HG03045 (cell line): ENCODE data around the gene GAS2.
A peak's percentile ranks its signal among the peaks of the same experiment; 100 is the strongest.
"Not testable (repeated sequence)": the region's sequence is repeated elsewhere in the genome, so short reads cannot be mapped to it uniquely, and the experiment has no call there.

Experiments
- ATAC-seq: cut with Tn5 transposase; IDR thresholded peaks from one replicate; pipeline ENCODE4 v1.9.1; 2021; ENCODE audit warnings: mild to moderate bottlenecking, moderate library complexity; ENCODE audit not compliant: unreplicated experiment

The GAS2 gene

GRCh38 chr11:22666325-22666687 lies at the start of gene GAS2:
GAS2 (plus strand) TSS chr11:22666611; CDS start chr11:22674870, 8,259 bp downstream.
- peak; percentile 18 for ATAC-seq

DNA sequence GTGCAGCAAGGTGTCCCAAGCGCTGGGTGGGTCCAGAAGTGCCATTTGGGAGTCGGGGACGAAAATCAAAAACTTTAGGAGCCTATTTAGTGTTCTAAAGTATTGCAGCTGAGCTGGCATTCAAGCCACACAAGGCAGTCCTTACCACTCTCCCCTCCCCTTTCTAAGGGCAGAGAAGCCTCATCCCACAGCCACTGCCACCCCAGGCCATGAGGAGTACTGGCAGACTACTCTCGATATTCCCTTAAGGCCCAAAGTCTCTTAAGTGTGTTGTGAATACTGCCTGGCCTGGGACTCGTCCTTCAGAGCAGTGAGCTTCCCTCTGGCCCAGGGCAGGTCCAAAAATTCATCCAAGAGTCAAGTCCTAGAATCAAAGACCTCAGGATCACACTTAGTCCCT lies 48.5 kb upstream of the GAS2 start:
- no peak for ATAC-seq

DNA sequence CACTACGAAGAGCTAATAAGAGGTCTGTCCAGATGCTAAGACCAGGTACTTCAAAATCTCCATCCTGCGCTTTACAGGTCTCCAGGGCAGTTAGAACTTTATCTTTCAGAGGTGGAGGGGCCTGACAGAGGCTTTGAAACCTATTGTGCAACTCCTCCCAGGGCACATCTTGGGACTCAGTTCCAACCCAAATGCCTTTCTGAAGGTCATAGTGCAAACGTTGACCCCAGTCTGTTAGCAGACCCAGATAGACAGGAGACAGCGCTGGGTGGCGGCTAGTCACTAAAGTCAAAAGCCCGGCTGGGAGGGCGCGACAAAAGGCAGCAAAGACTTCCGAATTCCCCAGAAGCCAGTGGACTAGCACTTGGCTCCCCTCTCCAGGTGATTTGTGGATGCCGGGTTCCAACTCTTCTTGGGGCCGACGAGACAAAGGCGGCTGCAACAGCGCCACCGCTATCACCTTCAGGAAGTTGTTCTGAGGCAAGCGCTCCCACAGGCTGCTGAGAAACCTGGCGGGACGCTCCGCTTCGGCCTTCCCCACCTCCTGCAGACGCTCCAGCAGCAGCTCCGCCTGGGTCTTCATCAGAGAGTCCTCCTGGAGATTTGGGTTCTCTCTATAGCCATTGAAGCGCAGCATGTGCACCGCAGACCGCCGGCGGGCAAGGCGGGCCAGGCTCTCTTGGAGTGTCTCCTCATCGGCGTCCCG lies 41.5 kb upstream of the GAS2 start:
- ATAC-seq: peak; percentile 58

DNA sequence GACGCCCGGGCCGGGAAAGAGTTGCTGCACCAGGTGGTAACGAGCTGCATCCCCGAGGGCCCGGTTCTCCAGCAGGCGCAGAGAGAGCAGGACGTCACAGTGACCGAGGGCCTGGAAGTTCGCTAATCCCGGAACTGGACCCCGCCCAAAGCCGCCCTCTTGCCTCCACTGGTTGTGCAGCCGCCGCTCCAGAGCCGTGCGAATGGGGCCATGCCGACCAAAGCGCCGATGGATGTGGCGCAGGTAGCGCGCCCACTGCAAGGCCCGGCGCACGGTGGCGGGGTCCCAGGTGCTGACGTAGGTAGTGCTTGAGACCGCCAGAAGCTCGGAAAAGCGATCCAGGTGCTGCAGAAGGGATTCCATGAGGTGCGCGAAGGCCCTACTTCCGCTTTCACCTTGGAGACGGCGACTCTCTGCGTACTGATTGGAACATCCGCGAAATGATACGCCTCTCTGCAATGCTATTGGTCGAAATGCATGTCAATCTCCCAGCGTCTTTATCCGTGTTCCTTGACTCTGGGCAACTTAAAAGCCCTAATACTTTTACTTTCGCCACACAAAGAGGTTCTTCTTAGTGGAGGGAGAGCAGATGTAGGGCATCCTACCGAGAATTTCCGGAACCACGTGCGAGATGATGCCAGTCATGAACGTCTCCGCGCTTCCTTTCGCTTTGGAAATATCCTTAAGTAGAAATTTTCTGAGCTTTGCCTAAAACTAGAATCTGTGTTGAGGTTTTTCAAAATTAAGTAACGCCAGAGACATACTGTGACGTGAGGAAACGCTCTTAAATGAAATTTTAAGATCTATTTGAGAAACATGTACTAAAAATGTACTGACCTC lies 40.7 kb upstream of the GAS2 start, which contains the start of gene FANCF:
FANCF (minus strand) TSS at position 376 of the 840 bp plus-strand sequence; CDS start at position 363, 13 bp downstream.
- ATAC-seq: peak; percentile 98

DNA sequence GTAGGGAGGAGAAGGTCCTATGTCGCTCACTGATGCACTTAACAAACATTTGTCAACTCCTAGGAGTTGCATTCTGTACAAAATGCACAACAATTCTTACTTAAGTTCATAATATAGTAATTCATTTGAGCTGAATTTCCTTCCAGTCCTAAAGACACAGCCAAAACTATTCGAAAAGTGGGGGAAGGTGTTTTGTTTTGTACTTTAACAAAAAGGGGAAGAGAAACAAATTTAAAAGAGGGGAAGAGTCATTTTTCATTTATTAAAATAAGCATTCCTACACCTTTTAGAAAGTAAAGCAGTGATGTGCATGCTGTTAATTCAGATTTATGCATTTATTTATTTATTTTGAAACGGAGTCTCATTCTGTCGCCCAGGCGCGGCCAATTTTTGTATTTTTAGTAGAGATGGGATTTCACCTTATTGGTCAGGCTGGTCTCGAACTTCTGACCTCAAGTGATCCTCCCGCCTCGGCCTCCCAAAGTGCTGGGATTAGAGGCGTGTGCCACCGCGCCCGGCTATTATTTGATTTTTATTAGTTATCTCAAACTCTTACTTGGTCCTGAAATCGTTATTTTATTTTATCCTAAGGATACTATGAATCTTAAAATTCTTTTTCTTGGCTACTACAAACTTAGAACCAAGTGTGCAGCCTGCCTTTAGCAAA lies 39.7 kb upstream of the GAS2 start:
- ATAC-seq: no peak

DNA sequence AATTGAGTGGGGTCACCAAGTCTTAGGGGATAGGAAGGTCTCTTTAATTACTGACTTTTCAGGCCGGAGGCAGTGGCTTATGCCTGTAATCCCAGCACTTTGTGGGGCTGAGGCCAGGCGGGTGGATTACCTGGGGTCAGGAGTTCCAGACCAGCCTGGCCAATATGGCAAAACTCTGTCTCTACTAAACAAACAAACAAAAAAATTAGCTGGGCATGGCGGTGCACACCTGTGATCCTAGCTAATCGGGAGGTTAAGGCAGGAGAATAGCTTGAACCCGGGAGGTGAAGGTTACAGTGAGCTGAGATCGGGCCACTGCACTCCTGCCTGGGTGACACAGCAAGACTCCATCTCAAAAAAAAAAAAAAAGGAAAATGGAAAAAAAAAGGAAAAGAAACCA lies 39.0 kb upstream of the GAS2 start:
- ATAC-seq: no peak

GRCh38 chr11:22633354-22633902 lies 33.0 kb upstream of the GAS2 start:
- no peak for ATAC-seq

DNA sequence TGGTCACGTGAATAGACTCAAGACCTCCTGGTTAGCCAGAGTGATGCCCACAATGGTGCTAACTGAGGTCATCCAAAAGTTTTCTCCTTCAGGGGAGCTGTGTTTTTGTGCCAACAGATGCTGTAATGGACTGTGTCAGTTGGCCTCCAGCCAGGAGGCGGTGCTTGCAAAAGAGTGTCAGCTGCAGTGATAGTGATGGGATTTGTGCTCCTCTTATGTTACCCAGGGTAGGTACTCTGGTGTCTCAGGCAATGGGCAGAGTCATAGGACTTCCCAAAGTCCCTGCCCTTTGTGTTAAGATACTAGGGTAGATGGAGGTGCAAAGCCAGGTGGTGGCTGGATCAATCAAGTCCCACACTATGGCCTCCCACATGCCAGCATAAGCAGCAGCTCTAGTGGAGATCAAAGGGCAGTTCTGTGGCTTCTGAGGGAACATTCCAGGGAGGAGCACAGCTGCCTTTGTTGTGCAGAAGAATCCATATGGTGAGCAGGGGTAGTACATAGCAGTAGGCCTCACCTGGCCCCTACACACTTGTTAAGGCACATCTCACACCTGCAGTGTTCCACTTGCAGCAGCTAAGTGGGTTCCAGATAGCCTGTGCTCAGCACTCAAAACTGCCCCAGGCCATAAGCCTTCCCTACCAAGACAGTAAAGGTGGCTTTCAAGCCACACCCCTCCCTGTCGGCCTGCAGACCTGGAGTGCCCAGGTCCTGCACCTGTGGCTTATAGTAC lies 31.3 kb upstream of the GAS2 start:
- ATAC-seq: no peak

DNA sequence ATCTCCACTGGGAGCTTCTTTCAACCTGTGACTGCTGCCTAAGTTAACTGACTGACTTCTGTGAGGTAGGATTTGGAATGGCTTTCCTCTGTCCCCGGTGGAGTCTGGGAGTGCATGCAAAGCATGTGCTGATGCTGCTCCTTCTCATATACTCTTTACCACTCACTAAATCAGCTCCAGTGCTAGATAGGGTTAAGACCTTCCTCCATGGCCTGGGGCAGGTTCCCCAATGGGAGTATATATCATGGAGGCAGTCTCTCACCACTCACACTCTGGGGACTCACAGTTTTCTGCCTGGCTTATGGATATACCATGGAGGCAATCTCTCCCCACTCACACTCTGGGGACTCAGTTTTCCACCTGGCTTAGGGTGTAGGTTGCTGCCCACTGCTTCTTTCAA lies 30.7 kb upstream of the GAS2 start:
- ATAC-seq: no peak

DNA sequence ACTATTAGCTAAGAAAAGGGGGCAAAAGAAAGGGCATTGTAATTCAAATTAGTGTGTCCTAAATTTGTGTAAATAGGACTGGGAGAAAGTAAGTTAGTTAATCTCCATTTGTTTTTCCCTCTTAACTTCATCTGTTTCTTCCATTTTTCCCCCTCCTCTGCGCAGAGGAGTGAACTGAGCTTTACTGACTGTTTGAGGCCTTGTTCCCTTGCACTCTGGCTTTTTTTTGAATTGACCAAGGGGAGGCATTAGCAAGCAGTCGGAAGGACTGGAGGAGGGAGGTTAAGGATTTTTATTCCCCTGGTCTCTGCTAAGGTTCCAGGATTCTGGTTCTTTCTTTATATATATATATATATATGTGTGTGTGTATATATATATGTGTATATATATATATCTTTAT lies 25.5 kb upstream of the GAS2 start:
- no peak for ATAC-seq

- no peak for ATAC-seq
Observed at GRCh38 chr11:22641559-22641958, 24.9 kb upstream of the GAS2 start.

GRCh38 chr11:22652346-22652745 lies 14.1 kb upstream of the GAS2 start:
- not testable (repeated sequence) for ATAC-seq

GRCh38 chr11:22656130-22656529 lies 10.3 kb upstream of the GAS2 start:
- no peak for ATAC-seq

DNA sequence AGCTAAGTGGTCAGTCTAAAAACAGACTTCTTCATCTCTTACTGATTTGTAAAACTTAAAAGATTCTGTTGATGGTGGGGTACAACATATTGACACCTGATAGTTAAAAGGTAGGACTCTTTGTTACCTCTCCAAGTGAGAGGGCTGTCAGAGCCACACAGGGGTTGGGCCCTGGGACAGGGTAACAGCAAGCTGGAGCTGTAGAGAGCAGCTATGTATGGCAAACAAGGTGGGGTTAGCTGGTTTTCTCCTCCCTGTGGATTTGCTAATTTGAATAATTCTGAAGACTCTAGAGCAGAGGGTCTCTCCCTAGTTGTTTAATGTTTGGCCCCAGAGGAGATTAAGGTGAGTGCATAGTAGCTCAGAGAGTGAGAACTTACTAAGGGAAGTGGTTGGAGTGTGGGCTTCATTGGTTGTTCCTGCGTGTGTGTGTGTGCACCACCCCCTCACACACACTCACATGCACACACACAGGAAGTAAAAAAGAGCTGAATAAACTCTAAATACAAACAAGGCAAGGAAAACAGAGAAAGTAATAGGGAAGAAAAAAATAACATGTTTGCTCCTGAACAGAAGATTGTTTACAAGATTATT lies 9.2 kb upstream of the GAS2 start:
- ATAC-seq: peak; percentile 93

GRCh38 chr11:22659783-22660182 lies 6.6 kb upstream of the GAS2 start:
- no peak for ATAC-seq

DNA sequence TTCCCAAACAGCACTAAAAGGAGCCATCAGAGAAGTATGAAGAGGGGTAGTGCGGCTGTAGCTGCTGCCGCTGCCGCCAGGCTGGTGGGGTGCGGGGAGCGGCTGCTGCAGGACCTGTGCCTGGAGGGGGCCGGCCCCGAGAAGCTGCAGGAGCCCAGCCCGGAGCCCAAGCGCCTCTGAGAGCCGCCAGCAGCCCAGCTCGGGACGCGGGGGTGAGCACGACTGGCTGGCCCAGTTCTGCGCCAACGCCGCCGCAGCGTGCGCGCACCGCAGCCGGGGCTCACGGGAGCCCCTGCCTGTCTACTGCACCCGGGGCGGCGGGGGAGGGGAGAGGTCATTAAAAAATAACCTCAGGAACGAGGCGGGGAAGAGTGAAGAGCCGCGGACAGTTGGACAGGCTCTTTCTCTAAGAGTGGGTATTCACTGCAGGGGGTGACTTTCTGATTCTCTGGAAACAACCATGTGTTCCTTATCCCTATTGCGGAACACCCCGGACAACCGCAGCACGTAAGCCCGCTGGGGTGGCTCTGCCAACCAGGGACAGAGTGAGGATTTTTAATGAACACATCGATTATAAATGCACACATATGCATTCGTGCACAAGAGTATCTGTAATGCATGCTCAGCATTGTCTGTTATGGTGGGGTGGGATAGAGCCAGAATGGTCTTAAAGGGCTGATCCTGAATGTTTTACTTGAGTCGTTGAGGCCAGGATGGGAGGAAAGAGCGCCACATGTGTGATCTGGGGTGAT lies 453 bp downstream of the GAS2 start:
- peak; percentile 72 for ATAC-seq

DNA sequence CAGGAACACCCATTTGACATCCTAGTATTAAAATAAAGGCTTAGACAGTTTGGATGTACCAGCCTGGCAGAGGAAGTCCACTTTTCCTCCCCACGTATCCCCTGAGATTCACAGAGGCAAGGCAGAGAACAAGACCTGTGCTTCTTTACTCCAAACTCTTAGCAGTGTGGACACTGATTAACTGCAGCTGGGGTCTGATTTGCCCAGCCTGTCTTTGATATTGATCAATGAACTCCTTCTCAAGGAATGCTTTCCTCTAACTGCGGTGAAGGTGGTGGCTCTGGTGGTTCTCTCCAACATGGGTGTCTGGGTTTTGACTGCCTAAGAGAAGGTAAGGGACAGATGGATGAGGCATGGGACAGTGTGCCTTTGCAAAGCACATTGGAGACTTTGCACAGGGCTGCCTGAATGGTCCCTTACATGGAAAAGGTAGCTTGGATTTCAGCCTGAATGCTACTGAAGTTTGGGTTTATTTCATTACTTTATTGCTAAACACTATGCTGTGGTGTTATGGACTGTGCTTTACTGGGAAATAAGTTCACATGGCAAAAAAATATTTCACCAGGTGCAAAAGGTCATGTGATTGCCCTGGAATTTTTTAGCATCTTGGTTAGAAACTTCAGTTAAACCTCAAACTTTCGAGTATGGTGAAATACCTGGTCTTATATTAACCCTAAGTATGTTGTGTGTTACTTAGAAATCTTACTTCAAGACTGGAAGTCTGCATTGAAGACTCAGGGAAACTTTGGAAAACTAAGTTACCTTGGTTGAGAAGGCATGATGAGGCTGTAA lies 1.8 kb downstream of the GAS2 start:
- ATAC-seq: peak; percentile 30

DNA sequence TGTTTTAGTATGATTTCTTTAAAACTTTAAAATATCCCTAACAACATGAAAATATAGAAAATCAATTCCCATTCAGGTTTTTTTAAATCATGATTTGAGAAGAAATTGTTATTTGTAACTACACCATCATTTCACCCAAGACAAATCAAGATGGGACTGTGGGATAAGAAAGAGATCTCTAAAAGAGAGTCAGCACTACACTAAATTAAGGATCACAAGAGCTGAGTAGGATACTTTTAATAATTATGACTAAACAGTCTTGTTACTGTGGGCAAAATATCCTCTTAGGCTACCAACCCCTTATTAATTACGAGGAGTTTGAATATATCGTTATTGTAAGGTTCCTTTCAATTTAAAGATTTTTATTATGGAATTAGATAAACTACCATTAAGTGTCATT lies 3.0 kb downstream of the GAS2 start:
- no peak for ATAC-seq

DNA sequence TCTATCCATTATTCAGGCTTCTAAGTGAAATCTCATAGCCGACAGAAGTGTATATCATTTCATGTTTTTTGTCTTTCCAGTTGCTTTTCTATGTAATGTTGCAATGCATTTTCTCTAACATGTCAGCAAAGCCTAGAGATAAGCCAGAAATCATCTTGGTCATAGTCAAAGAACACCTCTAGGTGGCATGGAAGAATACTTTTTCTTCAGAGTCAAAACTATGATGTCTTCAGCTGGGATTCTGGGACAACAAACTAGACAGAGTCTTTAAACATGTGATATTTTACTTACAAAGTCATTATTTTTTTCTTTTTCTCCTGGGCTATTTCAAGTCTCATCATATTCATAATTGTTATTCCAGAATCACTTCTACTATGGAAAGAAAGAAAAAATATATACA lies 4.4 kb downstream of the GAS2 start:
- no peak for ATAC-seq
